GM18909 (cell line): ENCODE results near the gene OGFR.
A peak's percentile ranks its signal among the peaks of the same experiment; 100 is the strongest.

Source experiments
- ATAC-seq: cut with Tn5 transposase; IDR thresholded peaks from one replicate; pipeline ENCODE4 v1.9.1; 2021; ENCODE audit warnings: mild to moderate bottlenecking; ENCODE audit not compliant: unreplicated experiment, poor library complexity

The OGFR gene

DNA sequence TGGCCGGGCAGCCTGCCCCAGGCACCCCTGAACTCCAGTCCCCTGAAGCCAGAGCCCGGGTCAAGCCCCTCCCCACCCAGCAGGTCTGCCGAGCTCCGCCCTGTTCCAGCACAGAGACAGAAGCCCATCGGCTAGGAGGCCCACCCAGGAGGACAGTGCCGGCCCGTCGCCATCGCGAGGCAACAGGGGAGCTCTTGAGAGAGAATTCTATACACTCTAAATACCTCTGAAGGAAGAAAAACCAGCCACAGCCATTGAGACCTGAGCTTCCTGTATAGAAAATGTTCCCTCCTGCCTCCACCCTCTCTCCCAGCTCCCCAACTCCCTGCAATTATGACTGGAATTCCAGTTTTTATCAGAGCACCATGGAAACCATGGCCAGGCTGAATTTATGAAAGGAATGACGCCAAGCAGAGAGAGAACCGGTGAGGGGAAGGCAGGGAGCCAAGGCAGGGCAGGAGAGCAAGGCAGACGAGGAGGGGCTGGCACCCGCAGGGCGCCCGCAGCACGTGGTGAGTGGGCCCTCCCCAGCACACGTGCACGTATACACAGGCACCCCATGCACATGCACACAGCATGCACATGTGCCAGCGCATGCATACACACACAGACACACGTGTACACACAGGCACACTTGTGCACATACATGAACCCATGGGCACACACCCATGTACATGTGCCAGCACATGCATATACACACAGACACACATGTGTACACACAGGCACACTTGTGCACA is 35.9 kb upstream of the OGFR start:
- no peak for ATAC-seq

DNA sequence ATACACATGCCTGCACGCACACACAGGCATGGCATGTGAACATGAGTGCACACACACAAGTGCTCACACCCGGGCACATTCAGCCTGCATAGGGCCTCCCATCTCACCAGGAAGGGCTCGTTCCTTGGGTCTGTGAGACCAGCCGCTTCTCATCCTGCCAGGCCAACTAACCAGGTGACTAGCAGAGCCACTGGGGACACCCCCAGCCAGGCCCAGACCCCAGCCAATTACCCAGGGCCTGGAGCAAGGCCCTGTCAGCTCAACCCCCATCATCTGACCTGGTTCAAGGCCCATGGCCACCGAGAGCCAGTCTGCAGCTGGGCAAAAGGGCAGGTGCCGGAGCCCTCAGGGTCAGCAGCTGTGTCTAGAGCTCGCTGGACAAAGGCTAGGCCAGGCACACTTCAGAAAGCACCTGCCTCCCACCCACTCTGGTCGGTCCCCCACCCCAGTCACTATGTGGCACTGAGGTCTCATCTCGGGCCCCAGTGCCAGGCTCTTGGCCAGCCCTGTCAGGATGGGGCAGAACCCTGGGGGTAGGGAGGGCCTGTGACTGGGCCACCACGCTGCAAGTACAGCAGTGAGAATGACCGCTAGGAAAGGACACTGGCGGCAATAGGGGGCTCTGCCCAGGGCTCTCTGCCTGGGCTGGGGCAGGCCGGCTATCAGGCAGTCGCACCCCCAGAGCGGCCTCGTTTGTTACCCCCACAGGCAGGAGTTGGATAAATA is 35.1 kb upstream of the OGFR start:
- no peak for ATAC-seq

DNA sequence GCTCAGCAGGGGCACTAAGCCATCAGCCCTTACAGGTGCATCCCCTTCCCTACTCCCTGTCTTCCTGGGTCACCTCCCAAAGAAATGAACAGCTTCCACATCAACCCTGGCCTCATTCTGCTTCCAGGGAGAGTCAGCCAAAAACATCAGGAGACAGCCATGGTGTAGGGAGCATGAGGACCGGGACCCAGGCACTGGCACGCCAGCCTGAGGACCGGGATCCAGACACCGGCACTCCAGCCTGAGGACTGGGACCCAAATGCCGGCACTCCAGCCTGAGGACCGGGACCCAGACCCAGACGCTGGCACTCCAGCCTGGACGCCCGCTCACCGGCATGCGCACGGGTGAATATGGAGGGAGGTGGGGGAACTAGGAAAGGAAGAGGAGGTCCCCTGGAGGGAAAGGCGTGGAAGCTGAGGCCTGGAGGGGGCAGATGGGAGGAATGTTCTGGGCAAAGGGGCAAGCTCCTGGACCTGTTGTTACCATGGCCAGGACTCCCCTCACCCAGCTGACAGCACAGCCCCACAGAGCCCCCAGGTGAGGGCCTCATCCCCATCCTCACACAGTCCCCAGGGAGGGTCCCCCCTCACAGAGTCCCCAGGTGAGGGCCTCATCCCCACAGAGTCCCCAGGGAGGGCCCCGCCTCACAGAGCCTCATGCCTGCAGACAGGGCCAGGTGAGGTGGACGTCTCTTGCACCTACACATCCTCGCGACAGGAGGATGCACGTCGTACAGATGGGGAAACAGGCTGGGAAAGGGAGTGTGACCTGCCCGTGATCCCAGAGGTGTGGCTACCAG is 34.3 kb upstream of the OGFR start:
- ATAC-seq, result no peak

DNA sequence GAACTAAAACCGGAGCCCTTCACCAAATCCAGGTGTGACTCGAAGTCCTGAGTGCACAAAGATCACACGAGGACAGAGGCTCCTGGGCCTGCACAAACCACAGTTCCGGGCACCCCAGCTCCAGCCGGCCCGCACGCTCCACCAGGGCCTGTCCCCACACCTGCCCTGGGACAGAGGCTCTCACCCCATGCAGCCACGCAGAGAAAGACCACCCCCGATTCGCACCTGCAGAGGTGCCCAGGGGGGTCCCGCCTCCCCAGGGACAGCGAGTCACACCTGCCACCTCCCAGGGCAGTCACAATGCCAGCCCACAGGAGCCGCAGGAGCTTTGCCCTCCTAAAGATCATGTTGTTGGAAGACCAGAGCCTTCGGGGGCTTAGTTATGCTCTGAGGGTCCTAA is 33.7 kb upstream of the OGFR start:
- no peak for ATAC-seq

DNA sequence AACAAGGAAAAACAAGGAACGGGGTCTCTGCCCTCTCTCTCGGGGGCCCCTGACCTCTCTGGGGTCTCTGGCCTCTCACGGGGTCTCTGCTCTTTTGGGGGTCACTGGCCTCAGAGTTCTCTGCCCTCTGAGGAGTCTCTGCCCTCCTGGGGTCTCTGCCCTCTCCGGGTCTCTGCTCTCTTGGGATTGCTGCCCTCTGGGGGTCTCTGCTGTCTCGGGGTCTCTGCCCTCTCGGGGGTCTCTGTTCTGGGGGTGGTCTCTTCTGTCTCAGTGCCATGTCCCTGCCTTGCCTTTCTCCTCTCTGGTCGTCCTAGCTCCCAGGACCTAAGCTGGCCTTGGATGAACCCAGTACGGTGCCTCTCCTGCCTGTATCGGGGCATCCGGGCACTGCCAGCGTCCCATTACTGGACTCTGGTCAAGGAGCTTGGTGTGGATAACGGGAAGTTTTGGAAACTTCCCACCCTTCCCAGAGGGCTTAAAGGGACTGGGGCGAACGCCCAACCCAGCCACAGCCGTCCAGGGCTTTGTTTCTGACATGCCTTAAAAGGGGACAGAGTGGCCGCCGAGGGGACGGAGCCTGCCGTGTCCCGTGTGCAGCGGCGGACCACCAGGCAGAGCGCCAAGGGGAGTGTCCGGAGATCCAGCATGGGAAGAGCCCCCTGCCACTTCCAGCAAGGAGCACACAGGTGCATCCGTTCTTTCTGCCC is 33.1 kb upstream of the OGFR start:
- ATAC-seq, result no peak

DNA sequence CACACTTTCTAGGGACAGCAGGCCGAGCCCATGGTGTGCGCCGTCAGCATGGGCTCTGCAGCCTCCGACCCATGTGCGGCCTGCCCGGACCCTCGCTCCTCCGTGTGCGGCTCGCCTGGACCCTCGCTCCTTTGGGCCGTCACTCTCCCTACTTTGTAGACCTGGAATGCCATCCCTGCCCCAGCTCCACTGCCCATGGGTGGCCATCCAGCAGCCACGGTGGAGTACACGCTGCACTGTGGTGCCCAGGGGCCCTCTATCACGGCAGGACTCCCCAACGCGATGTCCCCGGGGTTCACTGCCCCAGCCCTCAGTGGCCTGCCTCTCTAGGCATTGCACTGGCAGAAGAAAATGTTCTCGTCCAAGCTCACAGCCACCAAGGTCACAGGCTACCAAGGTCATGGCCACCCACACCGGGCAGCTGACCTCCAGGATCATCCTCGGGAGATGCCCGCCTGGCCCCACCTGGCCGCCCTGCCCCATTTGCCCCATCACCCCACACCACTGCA is 32.5 kb upstream of the OGFR start:
- no peak for ATAC-seq

DNA sequence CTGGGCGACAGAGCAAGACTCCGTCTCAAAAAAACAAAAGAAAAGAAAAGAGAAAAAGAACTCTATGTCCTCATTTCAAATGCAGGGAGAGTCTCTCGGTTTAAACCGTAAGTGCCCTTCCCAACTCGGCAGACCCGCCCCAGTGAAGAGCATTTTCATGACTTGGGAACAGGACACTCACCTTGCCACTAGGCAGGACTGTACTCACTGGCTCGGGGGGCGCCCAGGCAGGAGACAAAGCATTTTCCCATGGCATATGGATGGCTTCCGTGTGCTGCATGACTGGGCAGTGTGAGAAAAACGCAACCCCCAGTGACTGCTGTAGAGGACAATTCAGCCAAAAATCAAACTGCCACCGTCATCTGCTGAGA is 32.0 kb upstream of the OGFR start:
- ATAC-seq, result no peak

DNA sequence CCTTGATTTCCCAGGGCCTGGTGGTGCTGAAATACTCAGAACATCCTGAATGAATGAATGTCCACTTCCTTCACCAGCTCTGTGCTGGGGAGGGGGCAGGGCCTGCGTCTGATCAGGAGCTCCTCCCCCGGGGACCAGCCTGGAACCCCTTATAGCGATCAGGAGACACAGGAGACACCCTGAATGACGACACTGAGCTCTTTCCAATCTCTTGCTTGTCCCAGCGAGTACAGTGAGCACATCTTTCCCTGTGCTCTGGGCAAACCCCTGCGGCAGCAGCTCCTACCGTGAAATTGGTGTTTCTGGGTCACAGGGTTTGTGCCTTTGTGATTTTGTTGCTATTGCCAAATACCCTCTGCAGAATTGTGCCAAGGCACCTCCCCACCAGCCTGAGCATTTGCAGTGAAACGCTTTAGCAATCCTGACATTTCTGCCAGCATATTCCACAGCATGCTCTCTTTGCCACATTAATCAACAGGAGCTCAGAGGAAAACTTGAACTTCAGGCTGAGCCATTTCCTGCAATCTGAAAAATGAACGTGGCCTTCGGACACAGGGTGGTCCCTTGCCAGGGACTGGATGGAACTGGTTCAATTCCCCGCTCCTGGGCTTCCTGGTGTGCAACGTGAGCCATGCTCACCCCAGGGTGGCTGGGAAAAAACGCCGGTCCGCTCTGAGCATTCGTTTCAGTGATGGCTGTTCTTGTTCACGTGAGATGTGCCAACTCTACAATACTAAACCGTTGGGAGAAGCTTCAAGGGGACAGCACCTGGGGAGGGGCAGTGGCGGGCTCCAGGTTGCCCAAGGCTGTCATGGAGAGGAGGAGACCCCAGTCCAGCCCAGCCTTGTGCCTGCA is 31.4 kb upstream of the OGFR start:
- no peak for ATAC-seq

DNA sequence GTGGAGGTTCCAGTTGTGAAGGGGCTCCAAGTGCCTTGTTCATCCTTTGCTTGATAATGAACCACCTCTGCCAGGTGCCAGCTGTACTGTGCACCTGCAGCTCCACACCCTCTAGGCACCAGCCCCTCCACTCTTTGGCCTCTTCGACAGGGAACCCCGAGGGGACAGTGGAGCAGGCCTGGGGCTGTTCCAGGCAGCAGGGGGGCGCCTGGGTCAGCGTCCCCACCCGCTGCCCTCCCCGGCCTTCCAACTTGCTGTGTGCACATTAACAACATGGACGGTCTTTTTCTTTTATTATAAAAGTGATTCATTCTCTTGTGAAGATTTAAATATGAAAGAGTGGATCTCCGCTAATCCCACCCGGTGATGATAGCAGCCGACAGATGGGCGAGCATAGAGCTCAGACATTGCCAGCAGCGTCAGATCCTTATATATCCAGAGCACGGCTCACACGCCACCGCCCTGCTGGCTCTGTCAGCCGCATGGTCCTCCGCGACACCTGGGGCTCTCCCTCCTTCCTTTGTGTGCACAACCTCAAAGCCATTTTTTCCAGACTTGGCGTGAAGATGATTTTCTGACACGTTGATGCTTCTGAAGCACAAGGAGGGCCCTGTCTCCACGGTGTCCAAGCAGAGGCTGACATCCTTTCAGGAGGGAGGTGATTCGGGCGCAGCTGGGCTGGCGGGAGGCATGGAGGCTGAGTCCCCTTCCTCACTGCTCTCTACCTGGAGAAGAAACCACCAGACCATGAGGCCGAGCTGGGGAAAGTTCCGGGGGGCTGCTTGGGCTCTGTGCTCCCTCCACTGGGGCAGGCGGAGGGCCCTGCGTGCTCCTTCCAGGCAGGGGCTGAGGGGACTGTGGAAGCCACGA is 30.6 kb upstream of the OGFR start:
- ATAC-seq, result no peak

DNA sequence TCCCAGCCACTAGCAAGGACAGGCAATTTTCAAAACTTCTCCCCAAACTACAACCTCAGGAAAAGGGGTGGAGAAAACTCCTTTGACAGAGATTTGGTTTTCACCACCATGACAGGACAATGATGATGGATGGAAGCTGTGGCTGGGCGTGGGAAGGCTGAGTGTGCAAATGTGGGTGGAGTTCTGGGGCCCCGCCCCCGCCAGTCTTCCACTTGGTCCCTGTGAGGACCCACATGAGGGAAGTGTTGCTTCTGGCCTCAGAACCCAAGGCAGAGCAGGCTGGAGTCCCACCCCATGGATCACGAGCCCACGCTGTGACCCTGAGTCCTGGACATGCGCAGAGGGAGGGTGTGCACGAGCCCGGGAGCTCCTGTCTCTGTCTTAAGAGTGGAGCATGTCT is 29.9 kb upstream of the OGFR start:
- no peak for ATAC-seq

DNA sequence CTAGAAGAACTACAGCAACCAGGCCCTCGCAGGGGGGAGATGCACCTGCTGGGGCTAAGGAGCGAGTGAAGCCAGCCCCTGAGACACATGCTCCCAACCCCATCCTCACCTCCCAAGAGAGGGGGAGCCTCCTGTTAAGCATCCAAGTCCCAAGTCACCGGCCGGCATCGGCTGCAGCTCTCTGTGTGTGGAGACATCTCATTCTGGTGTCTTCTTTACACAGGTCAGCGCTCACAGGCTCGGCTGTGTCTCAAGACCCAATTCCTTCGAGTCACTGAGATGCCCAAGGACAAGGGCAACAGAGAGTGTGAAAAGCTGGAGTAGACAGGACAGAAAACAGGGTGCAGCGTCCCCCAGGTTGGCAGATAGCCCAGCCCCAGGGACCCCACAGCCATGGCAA is 29.4 kb upstream of the OGFR start:
- no peak for ATAC-seq

DNA sequence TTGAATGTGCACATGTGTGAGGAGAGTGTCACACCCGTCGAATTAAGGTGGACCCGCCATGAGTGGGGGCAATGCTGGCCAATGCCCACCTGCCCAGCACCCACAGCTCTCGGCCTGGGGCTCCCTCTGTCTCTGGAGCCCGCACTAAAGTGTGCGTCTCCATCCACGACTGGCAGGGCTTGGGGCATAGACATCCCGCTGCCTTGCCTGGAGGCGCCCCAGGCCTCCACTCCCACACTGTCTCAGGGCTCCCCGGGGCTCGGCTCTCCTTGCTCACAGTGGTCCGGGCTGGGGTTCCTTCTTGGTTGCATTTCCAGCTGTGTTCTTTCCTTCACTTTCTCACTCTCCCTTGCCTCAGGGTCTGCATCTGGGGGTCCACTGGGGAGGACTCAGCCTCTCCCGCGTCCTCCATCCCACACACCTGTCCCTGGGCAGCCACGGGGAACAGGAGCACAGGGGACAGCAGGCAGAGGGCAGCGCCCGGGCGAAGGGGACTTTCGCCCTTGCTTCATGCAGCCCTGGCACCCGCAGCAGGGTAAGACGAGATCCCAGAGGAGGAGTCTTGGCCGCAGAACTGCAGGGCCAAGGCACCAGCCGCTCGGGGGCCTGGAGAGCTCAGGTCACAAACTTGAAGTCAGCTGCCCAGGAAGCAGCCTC is 28.5 kb upstream of the OGFR start:
- no peak for ATAC-seq

DNA sequence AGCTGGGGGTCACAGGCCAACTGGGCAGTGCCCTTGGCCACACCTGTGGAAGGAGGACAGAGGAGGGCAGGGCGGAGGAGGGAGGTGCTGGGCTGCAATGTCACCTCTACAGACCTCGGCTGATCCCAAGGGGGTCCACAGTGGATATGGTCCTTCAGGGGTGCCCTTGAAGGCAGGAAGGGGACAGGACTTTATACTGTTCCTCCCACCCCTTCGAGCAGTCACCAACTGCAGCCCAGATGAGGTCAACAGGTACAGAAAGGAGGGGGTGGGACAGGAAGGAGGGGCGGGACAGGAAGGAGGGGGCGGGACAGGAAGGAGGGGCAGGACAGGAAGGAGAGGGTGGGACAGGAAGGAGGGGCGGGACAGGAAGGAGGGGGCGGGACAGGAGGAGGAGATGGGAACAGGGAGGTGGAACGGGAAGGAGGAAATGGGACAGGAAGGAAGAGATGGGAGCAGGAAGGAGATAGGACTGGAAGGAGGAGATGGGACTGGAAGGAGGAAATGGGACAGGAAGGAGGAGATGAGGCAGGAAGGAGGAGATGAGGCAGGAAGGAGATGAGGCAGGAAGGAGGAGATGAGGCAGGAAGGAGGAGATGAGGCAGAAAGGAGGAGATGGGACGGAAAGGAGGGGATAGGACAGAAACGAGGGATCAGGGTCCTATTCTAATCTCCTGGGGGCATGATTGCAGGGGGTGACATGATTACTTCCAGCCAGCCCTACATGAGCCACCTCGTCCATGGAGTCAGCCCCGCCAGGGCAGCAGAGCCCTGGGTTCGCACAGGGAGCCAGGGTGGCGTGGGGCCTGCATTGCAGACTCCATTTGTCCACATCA is 27.7 kb upstream of the OGFR start:
- ATAC-seq, result peak; percentile 46

DNA sequence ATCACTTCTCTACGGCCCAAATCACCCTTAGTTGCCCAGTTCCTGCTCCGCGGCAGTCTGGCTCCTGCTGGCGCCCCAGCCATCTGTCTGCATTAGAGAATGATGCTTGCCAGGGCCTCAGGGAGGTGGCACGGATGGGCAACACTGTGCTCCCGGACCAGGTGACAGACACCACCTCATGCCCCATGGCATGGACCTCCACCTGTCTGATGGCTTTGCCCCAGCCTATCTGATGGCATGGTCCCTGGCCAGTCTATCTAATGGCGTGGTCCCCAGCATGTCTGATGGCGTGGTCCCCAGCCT is 27.2 kb upstream of the OGFR start:
- no peak for ATAC-seq

DNA sequence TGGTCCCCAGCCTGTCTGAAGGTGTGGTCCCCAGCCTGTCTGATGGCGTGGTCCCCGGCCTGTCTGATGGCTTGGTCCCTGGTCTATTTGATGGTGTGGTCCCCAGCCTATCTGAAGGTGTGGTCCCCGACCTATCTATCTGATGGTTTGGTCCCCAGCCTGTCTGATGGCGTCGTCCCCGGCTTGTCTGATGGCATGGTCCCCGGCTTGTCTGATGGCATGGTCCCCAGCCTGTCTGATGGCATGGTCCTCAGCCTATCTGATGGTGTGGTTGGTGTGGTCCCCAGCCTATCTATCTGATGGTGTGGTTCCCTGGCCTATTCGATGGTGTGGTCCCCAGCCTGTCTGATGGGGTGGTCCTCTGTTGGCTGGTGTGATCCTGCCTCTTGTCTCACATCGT is 26.6 kb upstream of the OGFR start:
- no peak for ATAC-seq

DNA sequence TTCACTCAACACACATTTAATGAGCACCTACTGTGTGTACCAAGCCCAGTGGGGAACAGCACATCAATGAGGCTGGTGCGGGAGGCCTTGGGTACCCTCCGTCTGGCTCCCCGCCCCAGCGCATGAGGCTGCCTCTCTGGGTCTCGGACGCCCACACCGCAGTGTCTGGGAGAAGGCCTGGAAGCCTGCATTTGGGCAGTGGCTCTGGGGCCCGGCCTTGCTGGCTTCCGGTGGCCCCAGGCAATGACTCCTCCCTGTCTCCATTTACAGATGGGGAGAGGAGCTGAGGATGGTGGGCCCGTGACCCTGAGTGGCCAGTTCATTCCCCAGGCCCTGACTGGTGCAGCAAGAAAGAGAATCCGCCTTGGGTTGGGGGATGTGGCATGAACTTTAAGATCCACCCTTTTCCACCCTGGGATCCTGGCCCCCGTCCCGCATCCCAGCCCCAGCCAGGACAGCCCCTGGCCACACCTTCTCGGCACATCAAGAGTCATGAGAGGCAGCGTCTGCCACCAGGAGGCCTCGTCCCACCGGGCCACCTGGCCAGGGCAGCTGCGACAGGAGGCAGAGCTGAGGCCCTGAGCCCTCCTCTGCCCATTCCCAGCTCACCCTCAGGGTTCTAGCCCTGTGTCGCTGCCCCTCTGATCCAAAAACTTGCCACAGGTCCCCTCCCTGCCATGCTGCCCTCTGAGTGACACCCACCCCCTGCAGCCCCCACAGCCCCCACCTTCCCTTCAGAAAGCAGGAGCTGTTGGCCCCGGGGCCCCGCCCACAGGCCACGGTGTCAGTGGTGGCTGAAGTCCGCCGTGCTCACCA is 25.8 kb upstream of the OGFR start:
- ATAC-seq, result no peak

DNA sequence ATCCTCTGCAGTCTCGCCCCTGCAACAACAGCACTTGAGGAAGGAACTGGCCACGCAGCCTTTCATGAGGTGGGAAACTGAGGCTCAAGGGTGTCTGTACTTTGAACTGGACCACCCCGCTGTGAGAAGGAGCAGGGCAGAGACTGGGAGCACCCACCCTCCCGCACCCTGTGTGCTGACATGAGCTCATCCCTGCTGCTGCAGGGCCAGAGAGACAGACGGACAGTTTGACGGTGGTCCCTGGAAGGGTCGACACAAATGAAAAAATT is 25.3 kb upstream of the OGFR start:
- ATAC-seq, result no peak
